ENCODE measurements around the gene ATP5F1B.

The ATP5F1B gene

DNA sequence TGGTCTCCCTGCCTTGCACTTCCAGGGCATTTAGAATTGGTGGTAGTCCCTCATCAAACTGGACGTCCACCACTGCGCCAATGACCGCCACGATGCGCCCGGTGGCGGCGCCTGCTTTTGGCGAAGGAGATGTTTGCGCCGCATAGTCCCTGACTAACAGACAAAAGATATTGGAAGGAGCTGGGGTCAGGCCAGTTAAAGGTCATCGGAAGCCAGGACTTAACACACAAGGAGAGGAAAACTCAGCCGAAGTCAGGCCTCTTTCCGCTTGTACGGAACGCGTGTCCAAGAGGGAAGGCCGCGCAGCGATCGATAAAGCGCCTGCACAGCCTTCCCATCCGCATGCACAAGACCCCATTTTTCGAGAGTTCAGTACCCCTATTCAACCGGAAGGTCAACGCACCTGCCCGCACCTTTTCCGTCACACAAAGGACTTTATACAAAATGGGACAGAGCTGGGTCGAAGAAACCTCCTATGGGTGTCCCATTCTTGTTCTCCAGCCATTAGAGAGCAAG lies 525 bp downstream of the ATP5F1B start:
- DNase-seq = no peak

DNA sequence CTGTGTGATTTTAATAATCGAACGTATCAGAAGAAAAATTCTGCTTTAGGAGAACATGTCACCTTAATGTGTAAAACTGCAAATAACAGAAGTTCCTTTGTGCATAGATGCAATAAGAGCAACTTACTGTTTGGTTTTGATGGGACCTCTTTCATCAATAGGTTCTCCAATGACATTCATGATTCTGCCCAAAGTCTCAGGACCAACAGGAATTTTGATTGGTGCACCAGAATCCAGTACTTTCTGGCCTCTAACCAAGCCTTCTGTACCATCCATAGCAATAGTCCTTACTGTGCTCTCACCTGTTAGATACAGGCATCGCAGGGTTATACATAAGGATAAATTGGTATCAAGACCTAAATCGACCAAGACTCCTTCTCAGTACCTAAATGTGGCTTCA lies 1.1 kb downstream of the ATP5F1B start:
- DNase-seq = no peak

DNA sequence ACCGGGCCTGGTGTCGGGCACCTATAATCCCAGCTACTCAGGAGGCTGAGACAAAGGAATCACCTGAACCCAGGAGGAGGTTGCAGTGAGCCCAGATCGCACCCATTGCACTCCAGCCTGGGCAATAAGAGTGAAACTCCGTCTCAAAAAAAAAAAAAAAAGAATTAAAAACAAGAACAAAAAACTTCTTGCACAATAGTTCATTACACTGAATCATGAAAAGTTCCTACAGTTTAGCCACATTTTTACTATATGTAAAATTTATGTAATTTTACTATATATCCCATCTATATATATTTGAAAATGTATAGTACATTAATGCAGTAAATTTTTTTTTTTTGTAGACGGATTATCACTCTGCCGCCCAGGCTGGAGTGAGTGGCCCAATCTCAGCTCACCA lies 4.6 kb downstream of the ATP5F1B start:
- DNase-seq = no peak

DNA sequence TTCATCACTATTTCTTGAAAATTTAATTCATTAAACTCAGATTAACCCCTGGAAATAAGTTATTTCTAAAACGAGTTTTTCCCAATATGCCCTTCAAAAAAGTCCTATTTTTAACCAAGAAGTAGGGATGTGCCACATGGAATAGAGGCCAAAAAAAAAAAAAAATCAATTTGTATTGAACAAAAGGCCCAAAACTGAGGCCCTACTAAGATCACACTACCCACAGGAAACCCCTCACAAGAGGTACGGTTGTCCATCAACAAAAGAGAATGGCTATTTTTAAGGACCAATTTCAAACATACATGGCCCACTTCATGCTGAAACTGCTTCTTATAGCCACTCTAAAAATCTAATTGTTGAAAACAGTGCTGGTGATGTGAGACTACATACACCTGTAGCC lies 8.2 kb downstream of the ATP5F1B start:
- DNase-seq = no peak

DNA sequence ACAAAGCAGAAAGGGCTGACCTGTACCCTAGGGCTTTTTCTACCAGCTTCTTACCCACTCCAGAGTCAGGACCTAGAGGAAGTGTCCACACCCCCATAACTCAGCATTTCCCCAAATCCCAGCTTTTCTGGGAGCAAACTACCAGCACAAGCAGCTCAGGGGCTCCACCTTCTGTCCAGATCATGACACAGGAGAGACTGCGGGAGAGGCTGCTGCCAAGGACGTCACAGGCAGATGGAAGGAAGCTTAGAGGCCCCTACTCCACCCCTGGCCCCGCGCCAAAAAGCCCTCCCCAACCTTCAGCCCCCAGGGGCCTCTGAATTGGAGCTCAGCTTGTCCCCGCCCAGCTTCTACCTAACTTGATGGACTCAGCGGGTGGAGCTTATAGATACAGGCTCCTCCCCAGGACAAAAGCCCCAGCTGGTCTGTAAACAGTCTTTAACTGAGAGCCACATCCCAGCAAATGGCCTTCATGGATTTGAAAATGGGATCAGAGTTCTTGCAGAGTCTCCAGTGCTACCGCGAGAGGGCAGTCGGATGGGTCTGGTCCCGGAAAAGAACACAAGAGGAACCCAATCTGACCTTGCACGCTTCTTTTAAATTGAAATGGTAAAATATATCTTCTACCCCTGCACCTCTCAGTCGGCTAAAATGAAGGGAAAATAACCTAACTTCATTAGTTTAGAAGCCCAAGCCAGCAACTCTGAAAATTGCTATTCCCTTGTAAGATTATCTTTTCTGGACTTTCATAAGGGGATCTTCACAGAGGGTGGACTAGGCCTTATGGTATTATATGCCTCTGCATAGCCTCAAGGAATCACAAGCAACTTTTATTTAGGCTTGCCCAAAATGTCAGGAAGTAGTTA lies 8.9 kb downstream of the ATP5F1B start:
- DNase-seq = peak; percentile 85 to 90

DNA sequence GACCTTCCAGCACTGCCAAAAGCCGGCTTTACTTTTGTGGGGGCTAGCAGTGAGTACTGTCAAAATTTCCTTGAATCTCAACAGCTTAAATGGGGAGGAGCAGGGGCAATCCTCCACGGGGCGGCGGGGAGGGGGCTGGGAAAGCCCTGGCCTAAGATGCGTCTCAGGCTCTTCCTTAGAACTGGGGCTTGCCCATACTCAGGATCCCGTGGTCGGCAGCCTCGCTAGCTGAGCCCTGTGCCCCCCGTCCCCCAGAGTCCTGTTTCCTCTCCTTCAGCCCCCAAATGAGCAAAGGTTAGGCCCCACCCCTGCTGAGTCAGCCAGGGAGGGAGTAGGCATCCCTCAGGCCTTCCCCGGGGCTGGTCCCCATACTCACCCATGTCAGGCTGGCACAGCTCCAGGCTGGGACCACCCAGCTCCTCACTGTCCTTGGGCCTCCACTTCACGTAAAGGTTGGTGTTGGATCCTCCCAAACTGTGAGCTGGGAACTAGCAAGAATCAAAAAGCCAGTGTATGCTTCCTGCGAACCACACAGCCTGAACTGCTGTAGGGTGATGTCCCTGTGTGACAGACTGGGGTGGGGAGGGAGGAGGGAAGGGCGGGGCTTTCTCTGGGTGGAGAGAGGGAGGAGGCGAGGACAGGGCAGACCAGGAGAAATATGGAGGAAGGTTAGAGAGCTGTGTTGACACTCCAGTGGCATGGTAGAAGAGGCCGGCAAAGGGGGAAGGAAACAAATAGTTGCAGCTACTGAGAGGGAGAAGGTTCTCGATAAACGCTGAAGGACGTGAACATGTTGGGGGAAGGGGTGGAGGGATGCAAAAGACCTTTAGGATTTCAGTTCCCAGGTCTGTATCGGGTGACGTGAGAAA lies 9.7 kb downstream of the ATP5F1B start:
- peak; percentile 81 to 87 for DNase-seq

DNA sequence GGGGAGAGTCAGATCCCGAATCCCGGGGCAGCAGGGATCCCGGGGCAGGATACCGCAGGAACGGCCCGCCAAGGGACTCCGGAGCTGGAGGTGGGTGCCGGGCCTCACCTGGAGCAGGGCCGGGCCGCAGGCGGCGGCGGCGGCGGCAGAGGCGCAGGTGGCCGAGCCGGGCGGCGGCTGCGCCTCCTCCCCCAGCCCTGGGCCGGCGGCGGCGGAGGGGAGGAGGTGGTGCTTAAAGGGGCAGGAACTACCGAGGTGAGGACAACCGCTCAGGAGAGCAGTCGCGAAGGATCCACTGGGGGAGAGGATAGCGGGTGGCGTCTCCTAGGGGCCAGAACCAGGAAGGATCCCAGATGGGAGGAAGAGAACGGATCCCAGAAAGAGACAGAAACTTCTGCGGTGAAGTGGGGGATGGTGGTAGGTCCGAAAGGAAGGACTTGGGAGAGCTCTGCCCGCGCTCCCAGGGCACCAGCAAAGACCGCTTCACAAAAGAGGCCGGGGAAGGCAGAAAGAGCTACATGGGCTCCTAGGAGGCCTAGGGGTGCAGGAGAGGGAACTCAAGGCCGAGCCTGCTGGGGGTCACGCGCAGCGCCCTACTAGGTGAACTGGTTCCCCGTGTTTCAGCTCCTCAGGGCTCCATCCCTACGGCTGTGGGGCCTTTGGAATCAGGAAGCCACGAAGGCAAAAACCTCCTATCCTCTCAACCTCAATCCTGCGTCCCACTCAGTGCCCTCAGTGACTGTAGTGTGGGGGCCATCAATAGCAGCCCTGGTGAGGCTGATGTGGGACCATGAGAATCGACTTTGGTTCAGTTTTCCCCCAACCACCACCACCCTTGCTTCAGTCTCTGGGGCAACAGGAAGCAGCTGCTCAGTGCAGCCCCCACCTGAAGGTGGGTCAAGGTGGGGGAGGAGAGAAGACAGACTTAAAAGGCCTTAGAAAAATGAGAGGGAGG lies 10.7 kb downstream of the ATP5F1B start:
- peak in 1 of 2 donors; percentile 27 for DNase-seq

DNA sequence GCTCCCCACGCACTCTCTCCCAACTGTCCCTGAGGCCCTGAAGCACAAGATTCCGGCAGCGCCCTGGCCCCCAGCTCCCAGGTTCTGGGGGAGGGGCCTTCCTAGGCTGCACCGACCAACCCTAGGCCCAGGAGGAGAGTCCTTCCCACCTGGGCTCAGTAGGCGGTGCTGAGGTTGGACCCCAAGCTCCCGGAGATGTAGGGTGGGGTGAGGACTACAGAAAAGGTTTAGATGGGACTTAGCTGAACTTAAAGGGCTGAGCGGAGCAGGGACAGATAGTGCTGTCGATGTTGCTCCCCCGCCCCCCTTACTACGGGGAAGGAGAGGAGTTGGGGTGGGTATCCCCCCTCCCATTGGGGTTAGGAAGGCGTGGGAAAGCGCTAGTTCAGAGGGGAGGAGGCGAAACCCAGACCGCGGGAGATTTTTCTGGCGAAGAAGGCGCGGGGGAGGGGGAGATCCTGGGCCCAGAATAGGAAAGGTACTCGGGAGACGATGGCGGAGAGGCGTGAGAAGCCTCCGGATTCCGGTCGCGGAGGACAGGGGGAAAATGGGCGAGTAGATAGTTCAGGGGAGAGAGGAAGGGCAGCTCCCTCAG lies 11.4 kb downstream of the ATP5F1B start:
- DNase-seq = peak in 1 of 2 donors; percentile 50

DNA sequence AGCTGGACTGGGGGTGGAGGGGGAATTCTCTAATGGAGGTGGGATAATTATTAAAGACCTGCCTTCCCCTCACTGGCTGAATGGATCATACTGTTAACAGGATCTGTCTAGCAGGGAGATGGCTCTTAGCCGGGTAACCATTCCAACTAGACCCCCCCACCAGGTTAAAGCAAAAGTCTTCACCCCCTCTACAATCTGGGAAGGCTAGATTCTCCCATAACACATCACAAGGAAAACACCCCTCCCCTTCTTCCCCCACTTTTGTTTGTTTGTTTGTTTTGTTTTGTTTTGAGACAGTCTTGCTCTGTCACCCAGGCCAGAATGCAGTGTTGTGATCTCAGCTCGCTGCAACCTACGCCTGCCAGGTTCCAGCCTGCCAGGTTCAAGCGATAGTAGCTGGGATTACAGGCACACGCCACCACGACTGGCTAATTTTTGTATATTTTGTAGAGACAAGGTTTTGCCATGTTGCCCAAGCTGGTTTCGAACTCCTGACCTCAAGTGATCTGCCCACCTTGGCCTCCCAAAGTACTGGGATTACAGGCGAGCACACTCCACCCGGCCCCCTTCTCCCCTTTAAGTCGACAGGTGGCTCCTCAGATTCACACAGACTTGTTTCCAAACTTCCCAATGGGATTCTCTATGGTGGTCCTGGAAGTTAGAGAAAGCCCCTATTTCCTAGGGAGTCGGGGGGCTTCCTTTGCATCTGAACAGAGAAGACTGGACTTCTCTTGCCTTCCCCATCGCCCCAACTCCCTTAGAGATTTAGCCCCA lies 12.1 kb downstream of the ATP5F1B start:
- no peak for DNase-seq

DNA sequence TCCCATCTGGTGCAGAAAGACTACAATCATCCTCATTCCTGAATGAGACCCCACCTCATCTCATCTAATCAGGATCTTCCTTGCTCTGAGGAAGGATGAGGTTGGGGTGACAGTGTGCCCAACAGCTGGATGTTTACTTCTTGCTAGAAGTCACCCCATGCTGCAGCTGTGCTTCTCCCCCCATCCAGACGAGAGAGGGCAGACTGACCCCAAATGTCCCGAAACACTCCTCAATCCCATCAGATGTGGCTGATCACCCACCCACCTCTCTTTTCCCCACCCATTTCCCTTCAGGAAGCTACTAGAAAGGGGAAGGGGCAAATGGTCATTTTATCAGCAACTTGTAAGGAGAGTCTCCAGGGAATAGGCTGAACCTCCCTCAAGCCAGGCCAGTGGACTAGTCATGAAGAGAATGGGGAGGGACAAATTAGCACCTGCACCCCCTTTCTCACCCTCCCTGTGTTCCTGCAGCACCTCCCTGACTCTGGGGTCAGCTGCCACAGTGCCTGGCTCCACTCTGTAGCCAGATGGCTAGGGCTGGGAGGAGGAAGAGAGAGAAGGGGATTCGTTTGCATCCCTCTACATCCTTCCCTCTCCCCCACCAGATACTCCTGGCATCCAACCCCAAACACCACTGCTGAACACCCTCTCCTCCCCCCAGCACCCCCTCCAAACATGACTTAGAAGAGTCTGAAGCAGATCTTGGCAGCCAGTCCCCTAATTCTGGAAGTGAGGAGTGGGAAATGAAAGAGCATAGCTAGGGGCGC lies 12.9 kb downstream of the ATP5F1B start:
- DNase-seq = no peak

DNA sequence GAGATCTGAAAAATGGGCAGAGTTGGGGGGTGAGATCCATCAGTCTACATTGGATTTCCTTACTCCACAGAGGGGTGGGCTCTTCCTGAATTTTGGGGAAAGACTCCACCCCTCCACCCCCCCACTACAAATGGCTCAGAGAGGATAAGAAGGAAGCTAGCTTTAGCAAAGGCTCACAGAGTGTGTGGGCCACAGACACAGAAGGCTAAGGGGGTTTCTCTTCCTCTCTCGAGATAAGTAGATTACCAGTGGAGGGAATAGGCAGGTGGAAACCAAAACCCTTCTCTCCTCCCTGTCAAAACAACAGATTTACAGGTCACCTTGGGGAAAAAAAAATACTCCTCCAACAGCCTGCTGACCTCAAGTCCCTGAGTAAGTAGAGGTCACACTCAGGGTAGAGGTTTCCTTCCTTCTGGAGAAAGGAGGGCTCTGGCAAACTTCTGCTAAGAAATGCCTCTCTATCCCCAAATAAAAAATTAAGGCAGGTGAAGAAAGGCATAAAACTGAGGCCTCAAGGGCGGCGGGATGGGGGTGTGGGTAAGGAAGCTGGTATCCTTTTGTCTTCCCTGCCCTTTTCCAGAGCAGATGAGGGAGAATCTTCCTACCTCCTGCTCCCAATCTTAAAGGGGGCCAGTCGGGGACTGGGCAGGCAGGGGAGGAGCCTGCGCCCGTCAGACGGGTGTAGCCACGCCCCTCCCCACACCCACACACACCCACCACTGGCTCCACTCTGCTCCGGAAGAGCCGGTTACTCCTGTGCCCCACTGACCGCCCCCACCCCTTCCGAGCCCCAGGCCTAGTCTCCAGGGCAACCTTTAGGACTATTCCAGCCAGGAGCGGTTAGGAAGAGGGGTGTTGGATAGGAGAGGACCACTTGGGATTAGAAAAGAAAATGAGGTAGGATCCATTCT lies 13.7 kb downstream of the ATP5F1B start:
- peak; percentile 66 to 76 for DNase-seq

DNA sequence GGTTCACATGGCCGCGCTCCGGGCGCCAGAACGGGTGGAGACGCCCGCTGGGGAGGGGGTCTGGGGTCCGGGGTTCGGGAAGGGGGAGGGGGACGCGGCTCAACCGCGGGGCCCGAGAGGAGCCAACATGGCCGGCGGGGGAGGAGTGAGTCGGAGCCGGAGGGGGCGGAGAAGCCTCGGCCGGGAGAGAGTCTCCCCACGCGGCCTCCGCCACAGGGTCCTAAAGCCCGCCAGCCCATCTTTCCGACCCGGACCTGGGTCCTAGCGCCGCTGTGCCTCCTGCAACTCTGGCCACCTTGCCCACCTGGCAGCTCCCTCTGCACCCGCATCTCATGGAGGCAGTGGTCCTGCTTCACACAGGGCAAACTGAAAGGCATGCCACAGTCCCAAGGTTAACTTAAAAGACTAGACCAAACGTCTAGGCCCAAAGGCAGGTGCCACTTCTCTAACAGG lies 15.6 kb downstream of the ATP5F1B start, which contains the start of gene BAZ2A:
Gene BAZ2A (minus strand): TSS at position 147 of the 453 bp plus-strand sequence. CDS start 12,796 bp downstream, outside the sequence.
- DNase-seq = peak; percentile 73 to 83

DNA sequence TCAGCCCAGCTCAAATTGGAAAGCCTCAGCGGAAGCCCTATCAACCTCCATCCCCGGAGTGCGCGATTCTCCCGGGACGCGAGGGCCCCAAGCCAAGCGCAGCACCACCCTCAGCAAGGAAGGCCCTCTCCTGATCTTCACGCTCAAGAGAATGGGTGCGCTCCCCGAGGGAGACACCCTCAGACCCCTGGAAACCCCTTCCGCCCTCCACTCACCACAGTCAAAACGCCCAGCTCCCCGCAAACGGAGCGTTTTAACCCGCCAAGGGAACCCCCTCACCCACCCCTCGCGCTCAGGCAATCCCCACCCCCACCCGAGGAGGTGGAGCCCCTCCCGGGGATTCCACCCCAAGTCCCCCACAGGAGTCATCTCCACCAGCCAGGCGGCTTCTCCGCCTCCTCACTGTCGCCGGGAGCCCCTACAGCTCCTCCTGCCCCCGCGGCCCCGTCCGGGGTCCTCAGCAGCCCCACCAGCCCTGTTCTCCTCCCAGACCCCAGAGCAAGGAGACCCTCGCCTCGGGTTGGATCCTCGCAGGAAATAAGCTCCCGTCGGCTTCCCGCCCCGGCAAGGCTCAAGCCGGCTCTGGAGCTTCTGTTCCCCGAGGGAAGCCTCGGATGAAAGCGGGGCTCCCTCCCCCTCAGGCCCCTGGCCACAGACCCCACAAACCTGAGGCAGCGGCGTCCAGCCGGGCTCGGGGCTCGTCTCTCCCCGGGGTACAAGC lies 16.2 kb downstream of the ATP5F1B start:
- DNase-seq = peak; percentile 29 to 72

DNA sequence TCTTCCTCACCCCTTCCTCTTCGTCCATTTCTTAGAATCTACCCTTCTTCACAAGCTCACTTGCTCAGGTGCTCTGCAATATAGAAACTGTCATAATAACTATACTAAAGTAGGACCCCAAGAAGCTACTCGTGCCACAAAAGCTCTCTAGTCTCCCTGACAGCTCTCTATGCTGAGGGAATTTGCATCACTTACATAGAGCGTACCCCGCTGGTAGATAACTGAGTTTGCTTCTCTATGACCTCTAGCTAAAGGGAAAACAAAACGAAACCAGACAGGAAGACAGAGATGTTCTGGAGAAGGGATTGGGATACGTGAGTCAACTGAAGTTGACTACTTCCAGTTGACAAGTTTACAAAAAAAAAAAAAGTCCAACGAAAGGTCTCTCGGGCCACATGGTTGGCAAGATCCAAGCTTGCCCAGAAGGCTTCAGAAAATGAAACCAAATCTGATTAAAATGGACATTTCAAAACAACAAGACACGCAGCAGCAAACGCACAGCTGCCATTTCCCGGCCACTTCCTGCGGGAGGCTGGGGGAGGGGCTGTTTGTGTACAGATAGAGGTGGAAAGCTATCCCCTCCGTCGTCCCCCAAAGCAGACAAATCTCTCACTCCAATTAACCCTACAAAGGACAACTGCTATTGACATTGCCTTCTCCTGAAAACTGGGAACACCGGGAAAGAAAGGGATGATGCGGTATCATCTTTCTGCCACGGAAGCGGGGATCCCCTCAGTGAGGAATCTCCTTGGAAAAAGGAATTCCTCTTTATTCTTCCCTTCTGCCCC lies 16.9 kb downstream of the ATP5F1B start:
- peak; percentile 66 to 80 for DNase-seq

DNA sequence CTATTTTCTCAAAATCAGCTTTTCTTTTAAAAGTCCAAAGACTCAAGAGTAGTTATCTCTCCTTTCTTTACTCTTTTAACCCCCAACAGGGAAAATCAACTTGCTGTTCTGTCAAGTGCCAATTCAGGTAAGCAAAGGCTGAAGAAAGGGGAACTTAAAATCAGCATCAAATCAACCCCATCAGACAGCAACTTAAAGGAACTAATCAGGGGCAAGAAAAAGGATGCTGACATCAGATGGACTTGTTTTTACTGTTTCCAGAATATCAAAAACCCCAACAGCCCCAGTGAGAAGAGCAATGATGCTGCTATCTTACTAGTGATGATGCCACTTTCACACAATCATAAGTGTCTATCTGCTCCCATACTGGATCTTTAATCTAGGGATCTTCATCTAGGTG lies 19.1 kb downstream of the ATP5F1B start:
- DNase-seq = no peak

DNA sequence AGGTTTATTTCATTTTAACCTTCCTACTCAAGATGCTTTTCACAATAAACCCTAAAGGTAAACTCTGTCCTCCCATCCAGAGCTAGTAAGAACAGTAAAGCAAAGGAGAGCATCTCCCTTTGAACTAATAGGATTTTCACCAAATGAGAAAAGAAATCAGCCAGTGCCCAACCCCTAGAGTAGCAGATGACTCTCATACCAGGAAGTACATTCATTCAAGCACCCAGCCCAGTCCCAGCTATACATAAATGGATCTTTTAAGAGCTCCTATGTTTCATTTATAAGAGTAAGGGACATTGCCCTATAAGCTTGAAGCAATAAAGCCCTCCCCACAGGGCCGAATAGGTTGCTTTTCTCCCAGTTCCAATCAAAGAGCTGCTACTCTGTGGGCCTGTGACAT lies 23.2 kb downstream of the ATP5F1B start:
- DNase-seq = no peak

DNA sequence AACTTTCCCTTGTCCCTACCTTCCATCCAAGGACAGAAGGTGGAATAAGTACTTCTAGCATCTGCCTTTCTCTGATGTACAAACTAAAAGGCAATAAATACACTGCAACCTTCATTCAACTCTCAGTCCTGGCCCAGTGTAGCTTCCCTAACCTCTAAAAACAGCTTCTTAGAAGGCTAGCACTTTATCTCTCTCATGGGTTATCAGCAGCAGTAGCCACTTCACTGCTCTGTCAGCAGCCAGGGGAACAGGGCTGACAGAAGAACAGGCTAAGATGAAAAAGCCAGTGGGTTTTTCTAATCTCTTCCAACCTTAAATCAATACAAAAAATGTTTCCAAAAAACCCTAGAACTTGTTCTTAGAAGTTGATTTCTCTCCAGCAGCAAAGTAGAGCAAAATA lies 28.9 kb downstream of the ATP5F1B start:
- DNase-seq = no peak
